GM18861 (cell line): Measurements from ENCODE around the gene RAB34.

ENCODE experiments used
- ATAC-seq: cut with Tn5 transposase; IDR thresholded peaks from one replicate; pipeline ENCODE4 v1.9.1; 2021; ENCODE audit not compliant: unreplicated experiment

Gene RAB34

DNA sequence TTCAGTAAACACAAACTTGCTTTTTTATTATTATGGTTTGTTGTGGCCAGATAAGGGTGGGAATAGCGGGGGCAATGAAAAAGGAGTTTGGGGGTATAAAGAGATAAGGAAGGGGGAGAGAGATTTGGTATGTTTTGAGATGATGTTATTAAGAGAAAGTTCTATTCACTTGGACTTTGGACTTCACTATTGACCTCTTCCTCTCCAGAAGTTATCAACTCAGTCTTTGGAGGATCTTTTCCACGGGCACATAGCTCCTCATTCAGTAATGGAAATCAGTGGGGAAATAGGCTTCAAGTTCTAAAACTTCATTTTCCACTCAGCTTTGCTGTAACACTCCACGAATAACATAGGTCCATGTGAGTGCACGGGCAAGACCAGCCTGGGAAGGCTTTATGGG, 29.2 kb downstream of the RAB34 start:
- ATAC-seq: no peak

DNA sequence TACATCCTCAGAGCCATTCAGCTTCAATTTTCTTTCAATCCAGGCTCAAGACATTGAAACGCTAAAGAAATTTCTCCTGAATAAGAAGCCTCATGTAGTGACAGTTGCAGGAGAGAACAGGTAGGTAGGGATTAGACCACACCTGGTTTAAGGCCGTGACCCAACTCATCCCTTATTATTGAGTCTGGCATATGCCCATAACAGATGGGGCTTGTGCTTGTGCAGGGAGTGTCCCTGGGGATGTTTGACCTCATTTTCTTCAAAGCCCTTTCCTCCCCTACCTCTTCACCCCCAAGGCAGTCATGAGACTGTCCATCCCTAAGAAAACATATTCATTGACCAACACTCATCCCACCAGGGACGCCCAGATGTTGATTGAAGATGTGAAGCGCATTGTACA, 31.4 kb downstream of the RAB34 start:
- no peak for ATAC-seq

DNA sequence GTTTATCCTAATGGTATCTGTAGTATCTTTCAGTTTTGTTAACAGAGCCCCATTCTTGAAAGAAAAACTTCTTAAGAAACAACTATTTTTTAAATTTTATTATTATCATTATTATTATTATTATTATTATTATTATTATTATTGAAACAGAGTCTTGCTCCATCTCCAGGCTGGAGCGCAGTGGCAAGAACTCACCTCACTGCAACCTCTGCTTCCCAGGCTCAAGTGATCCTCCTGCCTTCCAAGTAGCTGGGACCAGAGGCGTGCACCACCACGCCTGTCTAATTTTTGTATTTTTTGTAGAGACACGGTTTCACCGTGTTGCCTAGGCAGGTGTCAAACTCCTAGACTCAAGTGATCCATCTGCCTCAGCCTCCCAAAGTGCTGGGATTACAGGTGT, 32.3 kb downstream of the RAB34 start:
- no peak for ATAC-seq

DNA sequence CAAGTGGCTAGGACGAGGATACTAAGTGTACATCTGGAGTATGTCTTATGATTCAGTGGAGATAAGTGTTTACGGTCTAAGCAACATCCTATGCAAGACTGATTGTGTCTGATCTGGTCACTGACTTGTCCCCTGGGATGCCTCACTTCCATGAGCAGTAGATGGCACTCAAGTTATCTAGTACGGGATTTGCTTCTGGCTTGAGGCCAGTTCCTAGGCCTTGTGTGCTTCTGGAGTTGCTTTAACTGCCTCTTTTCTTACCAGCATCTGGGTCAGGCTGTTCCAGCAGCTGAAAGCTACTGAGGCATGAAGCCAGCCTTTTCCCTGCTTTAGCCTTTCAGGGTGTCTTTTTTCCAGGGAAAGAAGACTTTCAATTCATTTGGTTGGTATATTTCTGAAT, 32.7 kb downstream of the RAB34 start:
- no peak for ATAC-seq

DNA sequence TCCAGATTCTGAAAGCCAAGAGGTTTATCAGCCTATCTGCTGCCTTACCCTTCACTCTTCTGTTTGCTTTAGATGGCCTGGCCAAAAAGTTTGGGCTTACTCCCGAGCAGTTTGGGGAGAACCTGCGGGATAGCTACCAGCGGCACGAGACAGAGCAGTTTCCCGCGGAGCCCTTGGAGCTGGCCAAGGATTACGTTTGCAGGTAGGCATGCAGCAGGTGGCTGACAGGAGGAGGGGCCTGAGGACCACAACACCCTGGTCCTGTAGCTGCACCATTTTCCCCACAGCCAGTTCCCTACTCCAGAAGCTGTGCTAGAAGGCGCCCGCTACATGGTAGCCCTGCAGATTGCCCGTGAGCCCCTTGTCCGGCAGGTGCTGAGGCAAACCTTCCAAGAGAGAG, 35.0 kb downstream of the RAB34 start:
- ATAC-seq: no peak

DNA sequence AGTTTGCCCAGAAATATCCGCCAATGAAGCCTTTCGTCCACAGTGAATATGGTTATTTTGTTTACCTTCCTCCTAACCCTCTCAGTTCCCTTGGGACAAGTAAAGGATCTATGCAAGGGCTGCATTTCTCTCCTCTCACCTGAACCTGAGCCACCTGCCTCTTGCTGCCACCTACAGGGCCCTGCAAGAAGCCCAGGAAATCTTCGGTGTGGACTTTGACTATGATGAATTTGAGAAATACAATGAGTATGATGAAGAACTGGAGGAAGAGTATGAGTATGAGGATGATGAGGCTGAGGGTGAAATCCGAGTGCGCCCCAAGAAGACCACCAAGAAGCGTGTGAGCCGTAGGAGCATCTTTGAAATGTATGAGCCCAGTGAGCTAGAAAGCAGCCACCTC, 41.7 kb downstream of the RAB34 start:
- ATAC-seq: no peak

DNA sequence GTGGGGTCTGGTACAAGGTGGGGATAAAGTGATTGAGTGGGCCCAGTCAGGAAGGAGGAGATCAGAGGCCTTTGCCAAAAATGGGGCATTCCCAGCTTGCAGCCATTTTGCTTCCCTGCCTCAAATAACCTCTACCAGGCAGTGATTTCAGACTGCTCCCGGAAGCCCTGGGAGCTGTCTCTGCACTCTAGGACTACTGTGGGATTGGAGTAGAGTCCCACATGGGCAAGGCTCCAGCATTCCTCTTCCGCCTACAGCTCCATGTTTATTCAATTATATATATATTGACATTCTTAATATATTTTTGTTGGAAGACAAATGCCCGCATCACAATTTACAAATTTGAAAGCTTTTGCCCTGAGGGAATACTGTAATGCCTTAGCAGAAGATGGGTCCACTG, 42.2 kb downstream of the RAB34 start:
- no peak for ATAC-seq

DNA sequence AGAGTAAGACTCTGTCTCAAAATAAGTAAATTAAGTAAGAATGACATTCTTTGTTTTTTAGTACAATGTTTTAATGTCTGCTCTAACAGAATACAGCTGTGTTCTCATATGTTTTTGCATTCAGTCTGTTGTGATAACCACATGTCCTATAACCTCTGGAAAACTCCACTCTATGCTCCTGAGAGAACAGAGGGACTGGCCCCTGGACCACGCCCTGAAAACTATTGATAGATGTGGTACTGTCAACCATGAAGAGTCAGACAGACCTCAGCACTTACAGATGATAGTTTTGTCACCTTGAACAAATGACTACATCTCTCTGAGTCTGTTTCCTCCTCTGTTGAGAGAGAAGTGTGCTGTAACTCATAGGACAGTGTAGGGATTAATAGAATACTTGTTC, 47.8 kb downstream of the RAB34 start:
- ATAC-seq: no peak

DNA sequence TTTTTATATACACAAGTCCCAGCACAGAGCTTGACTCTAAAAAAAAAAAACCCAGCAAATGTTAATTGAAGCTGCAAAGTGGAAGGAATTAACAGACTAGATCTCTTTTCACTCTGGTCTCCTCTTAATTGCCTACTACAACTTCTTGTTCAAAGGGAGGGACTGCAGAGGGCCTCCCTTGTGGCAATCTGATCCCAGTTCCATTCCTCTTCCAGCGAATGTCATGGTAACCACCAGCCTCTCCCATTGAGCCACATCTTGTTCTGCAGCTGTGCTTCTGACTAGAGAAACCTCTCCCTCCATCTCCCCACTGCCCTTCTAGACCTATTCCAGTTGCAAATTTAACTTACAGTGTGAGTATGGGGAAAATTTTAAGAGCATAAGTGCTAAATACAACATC, 49.8 kb downstream of the RAB34 start:
- ATAC-seq: no peak

DNA sequence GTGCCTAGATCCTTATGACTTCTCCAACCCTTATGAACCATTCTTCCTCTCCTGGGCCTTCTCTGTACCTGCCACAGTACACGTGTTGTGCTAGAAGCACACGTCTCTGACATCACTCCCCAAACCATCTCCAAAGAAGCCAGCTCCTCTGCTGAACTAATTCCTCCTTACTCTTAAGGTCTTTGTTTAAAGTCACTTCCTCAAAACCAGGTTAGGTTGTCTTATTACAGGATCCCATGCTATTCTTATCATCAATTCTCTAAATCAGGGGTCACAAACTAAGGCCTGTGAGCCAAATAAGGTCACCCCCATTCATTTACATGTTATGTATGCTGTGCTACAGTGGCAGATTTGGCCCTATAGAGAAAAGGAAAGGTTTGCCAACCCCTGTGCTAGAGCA, 51.7 kb downstream of the RAB34 start:
- no peak for ATAC-seq
